ENCODE measurements around the gene IFNL4.
A peak's percentile ranks its signal among the peaks of the same experiment; 100 is the strongest.
"Not testable (repeated sequence)": the region's sequence is repeated elsewhere in the genome, so short reads cannot be mapped to it uniquely, and the experiment has no call there.

IFNL4 gene

GRCh38 chr19:39223703-39224279, 24.9 kb downstream of the IFNL4 start:
- DNase-seq (ENCODE audit: low read depth in 2 of 2), result no peak

DNA sequence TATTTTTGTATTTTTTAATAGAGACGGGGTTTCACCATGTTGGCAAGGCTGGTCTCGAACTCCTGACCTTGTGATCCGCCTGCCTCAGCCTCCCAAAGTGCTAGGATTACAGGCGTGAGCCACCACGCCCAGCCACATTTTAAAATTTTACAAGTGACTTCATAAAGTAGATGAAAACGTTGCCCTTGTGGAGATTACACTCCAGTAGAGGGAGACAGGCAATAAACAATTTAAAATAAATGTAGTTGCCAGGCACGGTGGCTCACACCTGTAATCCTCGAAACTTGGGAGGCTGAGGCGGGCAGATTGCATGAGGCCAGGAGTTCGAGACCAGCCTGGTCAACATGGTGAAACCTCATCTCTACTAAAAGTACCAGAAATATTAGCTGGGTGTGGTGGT, 29.5 kb downstream of the IFNL4 start:
- not testable (repeated sequence) for DNase-seq (ENCODE audit: low read depth in 2 of 2)

- DNase-seq (ENCODE audit: low read depth in 2 of 2), result no peak
These were observed 30.2 kb downstream of the IFNL4 start for GRCh38 chr19:39218230-39219007.

GRCh38 chr19:39217094-39217493, 31.6 kb downstream of the IFNL4 start:
- no peak for DNase-seq (ENCODE audit: low read depth in 2 of 2)

- DNase-seq (ENCODE audit: low read depth in 2 of 2), result not testable (repeated sequence)
These were observed 33.3 kb downstream of the IFNL4 start for GRCh38 chr19:39215323-39215722.

GRCh38 chr19:39212375-39212742, 36.3 kb downstream of the IFNL4 start:
- DNase-seq (ENCODE audit: low read depth in 2 of 2), result peak; percentile 55 to 56

GRCh38 chr19:39211731-39212374, 36.8 kb downstream of the IFNL4 start:
- no peak for DNase-seq (ENCODE audit: low read depth in 2 of 2)

DNA sequence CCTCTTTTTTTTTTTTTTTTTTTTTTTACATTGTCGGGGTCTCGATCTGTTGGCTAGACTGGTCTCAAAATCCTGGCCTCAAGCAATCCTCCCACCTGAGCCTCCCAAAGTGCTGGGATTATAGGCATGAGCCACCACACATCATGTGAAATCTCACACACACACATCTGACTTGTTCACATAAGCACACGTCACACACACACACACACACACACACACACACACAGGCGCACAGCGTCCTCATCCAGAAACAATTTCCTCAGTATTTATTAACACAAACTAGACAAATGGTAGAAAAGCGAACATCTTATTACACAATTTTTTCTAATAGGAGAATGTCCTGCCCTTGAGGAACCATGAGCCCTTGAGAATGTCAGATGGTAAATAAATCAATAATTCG, 39.5 kb downstream of the IFNL4 start:
- no peak for DNase-seq (ENCODE audit: low read depth in 2 of 2)

- DNase-seq (ENCODE audit: low read depth in 2 of 2), result no peak
These were observed 40.4 kb downstream of the IFNL4 start for GRCh38 chr19:39208175-39208795.

GRCh38 chr19:39207293-39207836, 41.3 kb downstream of the IFNL4 start:
- no peak for DNase-seq (ENCODE audit: low read depth in 2 of 2)

GRCh38 chr19:39206122-39206521, 42.5 kb downstream of the IFNL4 start:
- no peak for DNase-seq (ENCODE audit: low read depth in 2 of 2)

DNA sequence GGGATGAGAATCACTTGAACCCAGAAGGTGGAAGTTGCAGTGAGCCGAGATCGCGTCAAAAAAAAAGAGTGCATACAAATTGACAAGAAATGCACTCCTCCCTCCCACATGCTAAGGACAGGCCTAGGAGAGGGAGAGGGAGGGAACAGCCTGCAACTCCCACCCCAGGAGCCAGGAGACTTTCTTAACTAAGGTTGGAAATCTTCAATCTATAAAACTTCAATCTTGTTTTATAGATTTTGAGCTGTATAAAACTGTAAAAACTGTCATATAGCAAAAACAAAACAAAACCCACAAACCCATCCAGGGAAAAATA, 43.2 kb downstream of the IFNL4 start:
- no peak for DNase-seq (ENCODE audit: low read depth in 2 of 2)

- DNase-seq (ENCODE audit: low read depth in 2 of 2), result no peak
These were observed 45.0 kb downstream of the IFNL4 start, which contains the start of gene SYCN for GRCh38 chr19:39203372-39204341. SYCN (minus strand) TSS chr19:39204263; CDS start chr19:39204254, 9 bp downstream.

GRCh38 chr19:39202998-39203355, 45.7 kb downstream of the IFNL4 start:
- no peak for DNase-seq (ENCODE audit: low read depth in 2 of 2)

DNA sequence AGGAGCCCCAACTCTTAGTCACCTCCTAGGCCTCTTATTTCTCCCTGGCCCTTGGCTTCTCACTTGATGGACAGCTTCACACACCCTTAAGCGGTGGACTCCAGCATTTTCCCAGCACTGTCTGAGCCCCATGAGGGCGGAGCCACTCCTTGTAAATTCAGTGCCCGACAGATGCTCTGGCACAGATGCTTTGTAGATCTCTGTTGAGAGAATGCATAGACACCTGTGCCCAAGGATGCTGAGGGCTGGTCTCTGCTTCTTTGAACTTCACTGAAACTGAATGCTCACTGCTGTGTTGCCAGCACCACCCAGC, 47.9 kb downstream of the IFNL4 start:
- DNase-seq (ENCODE audit: low read depth in 2 of 2), result no peak

DNA sequence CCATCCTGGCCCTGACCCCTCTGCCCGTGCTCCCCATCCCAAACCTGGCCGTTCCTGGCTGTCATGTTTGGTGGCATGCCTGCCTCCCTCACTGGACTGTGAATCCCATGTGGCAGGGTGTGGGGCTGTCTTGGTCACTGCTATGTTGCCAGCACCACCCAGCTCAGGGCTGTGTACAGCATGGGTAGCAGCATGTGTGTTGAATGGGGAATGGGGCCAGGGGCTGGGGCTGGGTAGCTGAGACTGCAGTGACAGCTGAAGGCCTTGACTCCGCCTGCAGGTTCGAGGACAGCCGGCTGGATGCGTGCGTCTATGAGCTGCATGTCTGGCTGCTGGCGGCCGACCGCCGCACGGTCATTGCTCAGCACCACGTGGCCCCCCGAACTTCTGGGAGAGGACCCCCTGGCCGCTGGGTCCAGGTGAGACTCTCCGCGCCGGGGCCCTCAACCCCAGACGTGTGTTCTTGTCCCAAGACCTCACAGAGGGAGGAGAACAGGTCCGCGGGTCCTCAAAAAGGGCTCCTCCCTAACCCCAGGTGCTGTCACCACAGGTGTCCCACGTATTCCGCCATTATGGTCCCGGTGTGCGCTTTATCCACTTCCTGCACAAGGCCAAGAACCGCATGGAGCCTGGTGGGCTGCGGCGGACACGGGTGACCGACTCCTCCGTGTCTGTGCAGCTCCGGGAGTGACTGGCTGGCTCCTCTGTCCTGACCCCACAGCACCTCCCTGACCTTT, 48.4 kb downstream of the IFNL4 start:
- no peak for DNase-seq (ENCODE audit: low read depth in 2 of 2)

DNA sequence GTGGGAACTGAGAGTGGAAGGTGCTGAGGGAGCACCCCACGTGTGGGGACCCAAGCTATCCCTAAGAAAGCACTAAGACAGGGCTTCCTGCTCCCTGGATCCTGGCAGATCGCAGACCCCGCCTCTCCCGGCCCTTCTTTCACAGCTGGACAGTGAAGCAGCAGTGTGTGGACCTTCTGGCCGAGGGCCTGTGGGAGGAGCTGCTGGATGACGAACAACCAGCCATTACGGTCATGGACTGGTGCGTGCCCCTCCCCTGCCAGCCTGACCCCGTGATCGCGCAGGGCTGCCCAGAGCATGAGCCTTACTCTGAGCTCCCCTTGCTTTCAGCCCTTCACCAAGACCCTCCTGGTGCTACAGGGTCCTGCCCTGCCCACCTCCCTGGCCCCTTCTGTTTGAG, 49.6 kb downstream of the IFNL4 start:
- DNase-seq (ENCODE audit: low read depth in 2 of 2), result no peak

DNA sequence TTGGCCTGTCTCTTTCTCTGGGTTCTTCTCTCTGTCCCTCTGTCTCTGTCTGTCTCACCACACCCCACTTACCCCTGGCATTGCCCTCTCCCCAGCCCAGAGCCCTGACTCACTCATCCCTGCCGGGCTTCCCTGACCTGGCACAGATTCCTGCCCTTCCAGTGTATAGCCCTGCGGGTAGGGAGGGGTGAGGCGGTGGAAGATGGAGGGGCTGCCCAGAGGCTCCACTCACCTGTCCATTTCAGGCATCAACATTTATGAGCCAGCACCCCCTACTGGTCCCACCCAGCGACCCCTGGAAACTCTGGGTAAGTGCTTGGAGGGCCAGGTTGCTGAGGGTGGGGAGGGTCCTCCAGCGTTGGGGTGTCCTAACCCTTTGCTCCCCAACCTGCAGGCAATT, 50.8 kb downstream of the IFNL4 start:
- DNase-seq (ENCODE audit: low read depth in 2 of 2), result no peak

GRCh38 chr19:39196860-39197562, 51.6 kb downstream of the IFNL4 start, which contains the start of gene NCCRP1:
NCCRP1 (plus strand) TSS chr19:39196964; CDS start chr19:39196983, 19 bp downstream.
- DNase-seq (ENCODE audit: low read depth in 2 of 2), result no peak

- DNase-seq (ENCODE audit: low read depth in 2 of 2), result no peak
These were observed 52.3 kb downstream of the IFNL4 start for GRCh38 chr19:39196320-39196719.

Data from stimulated activated CD4-positive, alpha-beta T cell treated with anti-CD3 and anti-CD28 coated beads, Interleukin-4, amount 100 ng/mL, for 48 hours (primary cell).